ENCODE results near the gene TMEM204.

TMEM204 gene

GRCh38 chr16:1583180-1583579, 49.7 kb downstream of the TMEM204 start:
- no peak for TF ChIP-seq CTCF (IDR thresholded peaks at IDR 0.05)

GRCh38 chr16:1584926-1585484, 51.5 kb downstream of the TMEM204 start:
- TF ChIP-seq CTCF (IDR thresholded peaks at IDR 0.05) = no peak

GRCh38 chr16:1590366-1590765, 56.9 kb downstream of the TMEM204 start:
- no peak for TF ChIP-seq CTCF (IDR thresholded peaks at IDR 0.05)

GRCh38 chr16:1590930-1591705, 57.7 kb downstream of the TMEM204 start:
- no peak for TF ChIP-seq CTCF (IDR thresholded peaks at IDR 0.05)

- TF ChIP-seq CTCF (IDR thresholded peaks at IDR 0.05) = no peak
Observed at GRCh38 chr16:1592446-1592845, 59.0 kb downstream of the TMEM204 start.

GRCh38 chr16:1596516-1596915, 63.0 kb downstream of the TMEM204 start:
- TF ChIP-seq CTCF (IDR thresholded peaks at IDR 0.05) = no peak

GRCh38 chr16:1597154-1597553, 63.7 kb downstream of the TMEM204 start:
- no peak for TF ChIP-seq CTCF (IDR thresholded peaks at IDR 0.05)
